GM21367 (cell line): ENCODE results near the gene RFX7.

Source experiments
- ATAC-seq: cut with Tn5 transposase; IDR thresholded peaks from one replicate; pipeline ENCODE4 v1.9.1; 2021; ENCODE audit not compliant: unreplicated experiment

The RFX7 gene

DNA sequence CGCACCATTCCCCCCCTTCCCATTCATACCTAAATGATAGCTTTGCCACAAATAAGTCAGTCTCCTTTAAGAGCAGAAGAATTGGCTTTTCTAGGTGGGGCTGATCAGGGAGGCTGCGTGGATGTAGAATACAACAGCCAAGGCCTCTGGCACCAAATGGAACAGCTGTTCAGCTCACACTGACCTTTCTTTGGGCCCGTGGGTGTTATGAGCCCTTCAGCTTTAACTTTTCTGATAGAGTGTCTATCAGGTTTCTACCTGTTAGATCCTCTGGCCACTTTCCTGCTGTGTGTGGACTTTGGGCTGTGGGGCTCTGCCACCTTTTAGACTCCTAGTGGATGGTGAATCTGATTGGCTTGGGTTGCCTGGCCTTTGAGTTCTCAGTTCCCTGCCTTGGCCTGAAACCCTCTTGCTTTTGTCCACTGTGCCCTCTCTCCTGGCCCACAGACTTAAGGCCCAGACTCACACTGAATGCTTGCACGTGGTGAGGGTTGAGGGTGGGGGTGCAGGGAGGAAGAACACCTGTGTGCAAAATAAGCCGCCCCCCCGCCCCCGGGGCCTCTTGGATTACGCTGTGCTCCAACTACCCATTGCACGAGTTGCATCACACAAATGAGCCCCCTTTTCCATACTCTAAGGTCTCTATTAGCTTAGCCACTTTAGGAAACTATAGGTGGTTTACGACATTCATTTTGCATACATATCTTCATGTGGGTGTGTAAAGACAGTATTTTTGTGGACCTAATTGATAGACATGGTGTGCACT is 1.3 kb upstream of the RFX7 start:
- ATAC-seq, result no peak

DNA sequence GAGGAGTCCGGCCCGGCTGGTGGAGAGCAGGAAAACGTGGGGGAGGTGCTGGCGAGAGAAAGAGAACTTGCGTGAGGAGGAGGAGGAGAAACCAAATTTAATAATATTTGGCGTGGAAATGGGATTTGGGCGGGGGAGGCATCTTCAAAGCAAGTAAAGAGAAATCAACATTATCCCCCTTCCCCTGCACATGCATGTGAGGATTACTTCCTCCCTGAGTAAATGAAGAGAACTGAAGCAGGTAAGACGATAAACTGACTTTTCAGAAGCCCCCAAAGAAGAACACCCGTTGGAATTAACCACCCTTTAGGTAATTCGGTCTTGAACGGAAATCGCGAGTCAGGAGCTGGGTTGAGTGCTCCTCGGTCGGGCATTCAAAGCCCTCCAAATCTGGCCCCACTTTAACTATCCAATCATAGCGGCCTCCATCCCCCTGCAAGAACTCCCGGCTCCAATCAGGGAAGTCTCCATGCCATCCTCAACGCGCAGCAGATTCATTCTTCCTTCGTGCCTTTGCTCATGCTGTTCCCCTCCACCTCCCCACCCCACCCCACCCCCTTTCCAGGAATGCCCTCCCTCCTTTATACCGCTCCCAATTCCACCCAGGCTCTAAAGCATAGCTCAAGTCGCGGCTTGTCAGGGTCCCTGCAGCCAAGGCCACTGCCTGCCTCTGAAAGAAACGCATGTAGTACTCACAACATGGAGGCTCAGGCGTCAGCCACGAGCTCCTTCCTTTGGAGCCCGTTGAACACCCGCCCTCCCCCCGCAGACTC is 545 bp upstream of the RFX7 start:
- no peak for ATAC-seq

DNA sequence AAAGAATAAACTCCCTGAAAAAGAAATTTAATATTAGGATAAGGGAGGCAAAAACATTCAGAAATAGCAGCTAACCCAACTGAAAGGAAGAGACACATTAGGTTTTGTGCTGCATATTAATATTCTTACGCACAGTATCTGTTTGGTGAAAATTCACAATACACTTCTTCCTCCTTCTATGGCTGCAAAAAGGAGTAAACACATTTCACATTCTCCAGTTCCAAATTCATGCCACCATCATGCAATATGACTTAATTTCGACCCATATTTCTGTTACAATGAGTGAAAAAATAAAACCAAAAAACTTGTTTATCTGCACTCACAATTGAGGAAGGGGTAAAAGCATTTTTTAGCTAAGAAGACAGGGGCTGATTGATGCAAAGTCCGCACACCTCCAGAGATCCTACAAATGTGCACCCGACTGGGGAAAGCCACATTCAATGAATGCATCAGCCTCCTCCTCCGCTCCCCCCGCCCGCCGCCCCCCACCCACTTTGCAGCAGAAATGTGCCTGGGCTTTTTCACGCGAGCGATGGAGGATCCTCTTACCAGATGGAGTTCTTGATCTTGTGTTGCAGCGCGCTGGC is 1.0 kb downstream of the RFX7 start:
- no peak for ATAC-seq

DNA sequence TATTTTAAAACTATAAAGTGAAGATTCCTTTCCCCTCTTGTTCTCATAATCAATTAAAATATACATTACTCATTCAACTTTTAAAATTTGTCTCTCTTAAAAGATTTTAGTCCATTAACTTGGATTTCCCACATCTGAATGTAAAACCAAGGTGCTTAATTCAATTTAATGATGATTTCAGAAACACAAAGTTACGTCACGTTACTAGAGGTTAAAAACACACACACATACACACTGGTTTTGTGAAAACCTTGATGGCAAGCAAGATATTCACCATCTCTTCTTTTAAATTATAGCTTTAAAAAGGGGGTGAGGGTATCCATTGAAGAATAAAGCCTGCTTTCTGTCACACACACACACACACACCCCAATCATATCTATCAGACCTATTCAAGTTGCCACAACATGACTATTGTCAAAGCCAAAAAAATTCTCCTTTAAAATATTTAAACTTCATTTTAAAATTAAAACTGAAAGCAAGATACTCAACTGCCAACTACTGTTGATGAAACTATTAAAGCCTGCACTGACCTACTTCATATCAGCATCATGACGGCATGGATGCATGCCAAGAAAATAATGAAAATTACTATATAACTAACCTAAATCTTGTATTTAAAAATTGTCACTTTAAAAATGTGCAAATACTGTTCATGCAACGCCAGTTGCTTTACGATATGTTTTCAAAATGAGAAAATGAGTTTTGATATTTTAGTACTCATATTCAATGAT is 2.1 kb downstream of the RFX7 start:
- no peak for ATAC-seq

- no peak for ATAC-seq
Observed at GRCh38 chr15:56240390-56240789, 3.3 kb downstream of the RFX7 start.

- no peak for ATAC-seq
Observed at GRCh38 chr15:56236197-56236596, 7.5 kb downstream of the RFX7 start.

GRCh38 chr15:56234804-56235203 is 8.9 kb downstream of the RFX7 start:
- ATAC-seq, result no peak

- no peak for ATAC-seq
Observed at GRCh38 chr15:56233549-56233948, 10.1 kb downstream of the RFX7 start.

GRCh38 chr15:56232058-56232457 is 11.6 kb downstream of the RFX7 start:
- ATAC-seq, result no peak

GRCh38 chr15:56228854-56229253 is 14.8 kb downstream of the RFX7 start:
- no peak for ATAC-seq

DNA sequence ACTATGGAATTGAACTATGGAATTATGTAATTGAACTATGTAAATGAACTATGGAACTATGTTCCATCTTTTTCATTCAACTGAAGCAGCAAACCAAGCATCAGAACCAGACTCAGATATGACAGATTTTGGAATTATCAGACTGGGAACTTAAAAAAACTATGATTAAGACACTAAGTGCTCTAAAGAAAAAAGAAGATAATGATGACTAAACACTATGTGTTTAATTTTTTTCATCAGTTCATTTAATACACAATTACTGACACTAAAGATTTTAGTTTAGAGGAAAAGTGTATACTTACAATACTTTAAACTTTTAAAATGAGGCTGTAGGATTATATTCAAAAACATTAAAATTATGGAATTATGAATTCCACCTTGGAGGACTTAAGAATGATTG is 15.3 kb downstream of the RFX7 start:
- no peak for ATAC-seq

DNA sequence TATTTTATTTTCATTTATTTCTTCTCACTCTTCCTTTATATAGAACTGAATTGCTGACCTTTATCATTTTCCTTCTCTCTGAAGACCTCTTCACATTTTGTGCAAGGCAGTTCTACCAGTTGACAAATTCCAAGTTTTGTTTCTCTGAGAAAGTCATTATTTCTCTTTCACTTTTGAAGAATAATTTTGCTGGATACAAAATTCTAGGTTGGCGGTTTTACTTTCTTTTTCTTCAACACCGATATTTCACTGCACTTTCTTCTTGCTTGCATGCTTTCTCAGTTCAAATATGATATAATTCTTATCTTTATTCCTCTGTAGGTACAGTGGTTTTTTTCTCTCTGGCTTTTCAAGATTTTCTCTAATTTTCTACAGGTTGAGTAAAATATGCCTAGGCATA is 15.9 kb downstream of the RFX7 start:
- ATAC-seq, result no peak

- no peak for ATAC-seq
Observed at GRCh38 chr15:56227306-56227705, 16.4 kb downstream of the RFX7 start.

DNA sequence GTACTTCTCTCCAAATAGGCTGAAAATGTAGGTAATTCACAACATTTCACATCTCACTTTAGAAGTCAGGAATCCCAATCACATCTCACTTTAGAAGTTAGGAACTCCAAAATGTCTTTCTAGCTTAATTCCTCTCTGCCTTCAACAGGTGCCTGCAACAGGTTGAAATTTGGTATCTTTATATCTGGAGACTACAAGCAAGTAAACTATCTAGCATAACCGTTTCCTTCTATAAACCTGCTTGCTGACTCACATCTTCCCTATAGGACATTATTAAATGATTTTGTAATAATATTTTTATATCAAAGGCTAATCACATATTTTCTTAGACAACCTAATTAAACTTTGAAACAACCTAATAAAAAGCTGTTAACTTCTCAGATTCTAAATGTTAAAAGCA is 18.2 kb downstream of the RFX7 start:
- no peak for ATAC-seq

- ATAC-seq, result no peak
Observed at GRCh38 chr15:56222302-56222701, 21.4 kb downstream of the RFX7 start.

DNA sequence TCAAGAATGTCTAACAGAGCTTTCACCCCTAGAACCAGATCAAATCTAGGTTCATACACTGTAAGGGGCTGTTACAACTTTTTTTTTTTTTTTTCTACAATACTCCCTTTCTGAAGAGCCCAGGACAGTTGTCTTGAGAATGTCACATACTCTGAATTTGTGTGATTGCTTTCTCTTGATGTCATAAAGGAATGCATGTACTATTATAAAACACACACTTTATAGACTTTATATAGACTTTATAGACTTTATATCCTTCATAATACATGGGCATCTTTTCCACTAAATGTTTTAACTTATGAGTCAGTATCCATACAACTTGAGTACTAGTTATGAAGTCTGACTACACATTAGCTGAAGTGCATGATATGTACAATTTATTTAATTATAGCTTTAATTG is 26.3 kb downstream of the RFX7 start:
- ATAC-seq, result no peak

DNA sequence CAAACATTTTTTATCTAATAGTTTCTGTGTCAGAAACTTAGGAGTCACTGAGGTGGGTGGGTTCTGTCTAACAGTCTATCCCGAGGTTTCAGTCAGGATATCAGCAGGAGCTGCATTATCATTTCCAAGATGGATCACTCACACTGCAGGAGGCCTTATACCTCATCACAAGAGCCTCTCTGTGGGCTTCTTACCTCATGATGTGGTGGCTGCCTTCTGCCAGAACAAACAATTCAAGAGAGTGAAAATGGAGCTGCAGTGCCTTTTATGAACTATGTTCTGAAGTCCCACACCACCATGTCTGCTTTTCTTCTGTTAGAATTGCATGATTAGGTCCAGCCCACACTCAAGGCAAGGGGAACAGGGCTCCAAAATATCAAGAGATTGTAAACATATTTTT is 27.9 kb downstream of the RFX7 start:
- no peak for ATAC-seq

DNA sequence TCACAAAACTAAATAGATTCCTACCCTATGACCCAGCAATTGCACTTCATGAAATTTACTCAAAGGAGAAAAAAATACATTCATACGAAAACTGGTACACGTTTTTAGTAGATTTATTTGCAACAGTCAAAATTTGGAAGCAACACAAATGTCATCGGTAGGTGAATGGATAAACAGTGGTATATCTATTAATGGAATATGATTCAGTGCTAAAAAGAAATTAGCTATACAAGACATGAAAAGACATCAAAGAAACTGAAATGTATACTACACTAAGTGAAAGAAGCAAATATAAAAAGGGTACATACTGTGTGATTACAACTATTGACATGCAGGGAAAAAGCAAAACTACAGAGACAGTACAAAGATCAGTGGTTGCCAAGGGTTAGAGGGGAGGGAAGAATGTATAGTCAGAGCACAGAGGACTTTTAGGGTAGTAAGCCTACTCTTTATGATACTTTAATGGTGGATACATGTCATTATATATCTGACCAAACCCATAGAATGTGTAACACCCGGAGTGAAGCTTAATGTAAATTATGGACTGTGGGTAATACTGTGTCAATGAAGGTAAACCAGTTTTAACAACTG is 31.6 kb downstream of the RFX7 start:
- no peak for ATAC-seq

- no peak for ATAC-seq
Observed at GRCh38 chr15:56211064-56211463, 32.6 kb downstream of the RFX7 start.

- no peak for ATAC-seq
Observed at GRCh38 chr15:56208641-56209155, 35.0 kb downstream of the RFX7 start.

GRCh38 chr15:56208185-56208584 is 35.5 kb downstream of the RFX7 start:
- ATAC-seq, result no peak
